Measurements from ENCODE around the gene GANAB. TPM values are rescaled to one million over a fixed set of nuclear protein-coding genes. Genes with fewer than 3 reads are reported as not detected.
A peak's percentile ranks its signal among the peaks of the same experiment; 100 is the strongest.

The GANAB gene
- total RNA-seq, 3 donors from 2014 or later (not counting 1 experiment from before 2014, with no cell fraction given) = 236 to 275 (median 246) TPM

DNA sequence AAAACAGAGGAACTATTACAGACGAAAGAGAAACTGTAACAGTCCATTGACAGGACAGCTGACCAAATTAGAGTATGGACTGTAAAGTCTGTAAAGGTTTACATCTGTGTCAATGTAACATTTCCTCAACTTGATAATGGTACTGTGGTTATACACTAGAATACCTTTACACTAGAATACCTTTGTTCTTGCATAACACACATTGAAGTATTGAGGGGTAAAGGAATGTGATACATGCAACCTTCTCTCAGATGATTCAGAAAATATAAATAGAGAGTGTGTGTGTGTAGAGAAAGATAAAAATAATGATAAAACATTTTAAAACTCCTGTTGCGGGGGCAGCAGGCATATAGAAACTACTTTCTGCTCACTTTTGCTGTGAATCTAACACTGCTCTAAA, 67.2 kb downstream of the GANAB start:
- Mint-ChIP-seq H3K27ac (no peak overlapping the region), H3K4me1 (peaks cover 7 to 15% of the 10 kb centered on the region in 2 donors), H3K4me3 (no peak overlapping the region), H3K36me3 (no peaks in the 10 kb centered on the region), H3K27me3 (ENCODE audit: low read depth in 2 of 2) (no peaks in the 10 kb centered on the region), H3K9me3 (no peaks in the 10 kb centered on the region)
- Histone ChIP-seq H3K4me1 (ENCODE audit: control insufficient read depth, insufficient read depth, low read length) (peaks cover 11% of the 10 kb centered on the region), H3K27me3 (ENCODE audit: control insufficient read depth, insufficient read depth, low read length) (no peaks in the 10 kb centered on the region), H3K27ac (ENCODE audit: low read length) (no peak overlapping the region), H3K36me3 (ENCODE audit: control insufficient read depth, insufficient read depth, low read length) (peaks cover 35% of the 10 kb centered on the region), H3K4me3 (ENCODE audit: low read length) (no peak overlapping the region), H3K9me3 (ENCODE audit: control insufficient read depth, insufficient read depth, low read length) (no peaks in the 10 kb centered on the region)
- intact Hi-C loops (cut with micrococcal nuclease) = no loop called here
- DNase-seq (no peak), ATAC-seq (no peak)
- WGBS (ENCODE audit: insufficient coverage) = 92% methylated on average over 2 of the region's 2 CpGs
- TF ChIP-seq, protein P1, sequence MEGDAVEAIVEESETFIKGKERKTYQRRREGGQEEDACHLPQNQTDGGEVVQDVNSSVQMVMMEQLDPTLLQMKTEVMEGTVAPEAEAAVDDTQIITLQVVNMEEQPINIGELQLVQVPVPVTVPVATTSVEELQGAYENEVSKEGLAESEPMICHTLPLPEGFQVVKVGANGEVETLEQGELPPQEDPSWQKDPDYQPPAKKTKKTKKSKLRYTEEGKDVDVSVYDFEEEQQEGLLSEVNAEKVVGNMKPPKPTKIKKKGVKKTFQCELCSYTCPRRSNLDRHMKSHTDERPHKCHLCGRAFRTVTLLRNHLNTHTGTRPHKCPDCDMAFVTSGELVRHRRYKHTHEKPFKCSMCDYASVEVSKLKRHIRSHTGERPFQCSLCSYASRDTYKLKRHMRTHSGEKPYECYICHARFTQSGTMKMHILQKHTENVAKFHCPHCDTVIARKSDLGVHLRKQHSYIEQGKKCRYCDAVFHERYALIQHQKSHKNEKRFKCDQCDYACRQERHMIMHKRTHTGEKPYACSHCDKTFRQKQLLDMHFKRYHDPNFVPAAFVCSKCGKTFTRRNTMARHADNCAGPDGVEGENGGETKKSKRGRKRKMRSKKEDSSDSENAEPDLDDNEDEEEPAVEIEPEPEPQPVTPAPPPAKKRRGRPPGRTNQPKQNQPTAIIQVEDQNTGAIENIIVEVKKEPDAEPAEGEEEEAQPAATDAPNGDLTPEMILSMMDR (IDR thresholded peaks at IDR 0.05) = no peak

DNA sequence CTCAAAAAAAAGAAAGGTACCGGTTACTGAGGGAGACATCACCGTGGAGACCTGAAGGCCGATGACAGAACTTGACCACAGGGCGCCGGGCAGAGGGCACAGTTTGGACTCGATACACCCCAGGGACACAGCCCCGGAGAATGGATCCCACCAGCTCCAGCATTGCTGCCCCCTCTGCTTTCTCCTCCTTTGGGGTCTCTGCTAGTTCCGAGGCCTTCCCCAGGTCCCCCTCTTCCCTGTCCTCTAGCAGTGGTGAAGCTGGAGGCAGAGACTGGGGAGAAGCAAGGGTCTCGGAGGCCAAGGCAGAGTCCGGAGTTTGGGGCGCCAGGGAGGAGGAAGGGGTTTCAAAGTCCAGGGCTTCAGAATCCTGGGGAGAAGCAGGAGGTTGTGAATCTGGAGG, 67.9 kb downstream of the GANAB start:
- Histone ChIP-seq H3K4me3 (ENCODE audit: low read length) (no peak overlapping the region), H3K27ac (ENCODE audit: low read length) (no peak overlapping the region), H3K9me3 (ENCODE audit: control insufficient read depth, insufficient read depth, low read length) (no peaks in the 10 kb centered on the region), H3K36me3 (ENCODE audit: control insufficient read depth, insufficient read depth, low read length) (peaks cover 33% of the 10 kb centered on the region), H3K27me3 (ENCODE audit: control insufficient read depth, insufficient read depth, low read length) (no peaks in the 10 kb centered on the region), H3K4me1 (ENCODE audit: control insufficient read depth, insufficient read depth, low read length) (peaks cover 13% of the 10 kb centered on the region)
- Mint-ChIP-seq H3K4me1 (peaks cover 14 to 22% of the 10 kb centered on the region in 2 donors), H3K27me3 (ENCODE audit: low read depth in 2 of 2) (no peaks in the 10 kb centered on the region), H3K9me3 (no peaks in the 10 kb centered on the region), H3K27ac (no peak overlapping the region), H3K4me3 (no peak overlapping the region), H3K36me3 (no peaks in the 10 kb centered on the region)
- TF ChIP-seq, protein P1 (IDR thresholded peaks at IDR 0.05) = no peak
- WGBS (ENCODE audit: insufficient coverage) = 93% methylated on average over 11 of the region's 11 CpGs
- intact Hi-C loops (cut with micrococcal nuclease) = no loop called here
- DNase-seq (no peak), ATAC-seq (no peak)

DNA sequence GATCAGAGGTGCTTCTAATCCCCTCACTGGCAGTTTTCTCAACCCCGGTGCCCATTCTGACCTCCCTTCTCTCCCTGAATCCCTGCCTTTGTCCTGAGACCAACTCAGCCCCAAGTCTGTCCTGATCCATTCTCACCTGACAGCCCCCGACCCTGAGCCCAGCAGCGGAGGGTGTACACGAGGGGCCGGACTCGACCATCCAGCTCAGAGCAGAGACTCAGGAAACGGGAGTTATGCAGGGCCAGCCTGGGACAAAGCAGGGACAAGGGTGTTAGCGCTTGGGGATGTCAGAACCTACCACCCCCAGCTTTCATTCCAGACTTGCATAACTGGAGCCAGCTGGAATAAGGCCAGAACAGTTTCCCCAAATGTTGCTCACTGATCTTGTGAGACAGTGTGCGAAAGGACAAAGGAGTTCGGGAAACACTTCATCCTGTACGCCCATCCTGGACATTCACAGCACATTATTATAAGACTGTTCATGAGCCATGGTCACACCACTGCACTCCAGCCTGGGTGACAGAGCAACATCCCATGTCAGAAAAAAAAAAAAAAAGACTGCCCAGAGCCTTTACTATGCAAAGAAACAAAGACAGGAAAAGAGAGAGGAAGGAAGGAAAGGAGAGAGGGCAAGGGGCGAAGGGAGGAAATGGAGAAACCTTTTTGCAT, 69.2 kb downstream of the GANAB start:
- Histone ChIP-seq H3K36me3 (ENCODE audit: control insufficient read depth, insufficient read depth, low read length) (peaks cover 31% of the 10 kb centered on the region), H3K4me3 (ENCODE audit: low read length) (no peak overlapping the region), H3K27me3 (ENCODE audit: control insufficient read depth, insufficient read depth, low read length) (no peaks in the 10 kb centered on the region), H3K27ac (ENCODE audit: low read length) (no peak overlapping the region), H3K9me3 (ENCODE audit: control insufficient read depth, insufficient read depth, low read length) (no peaks in the 10 kb centered on the region), H3K4me1 (ENCODE audit: control insufficient read depth, insufficient read depth, low read length) (peaks cover 27% of the 10 kb centered on the region)
- H3K27me3 Mint-ChIP-seq (ENCODE audit: low read depth in 2 of 2) = no peaks in the 10 kb centered on the region
- H3K4me1 Mint-ChIP-seq = peaks cover 28 to 36% of the 10 kb centered on the region in 2 donors
- no peak overlapping the region for H3K27ac Mint-ChIP-seq
- no peaks in the 10 kb centered on the region for H3K9me3 Mint-ChIP-seq
- DNase-seq (no peak), ATAC-seq (no peak)
- WGBS (ENCODE audit: insufficient coverage) = 91% methylated on average over 12 of the region's 12 CpGs
- intact Hi-C loops (cut with micrococcal nuclease) = no loop called here
- TF ChIP-seq, protein P1 (IDR thresholded peaks at IDR 0.05) = no peak
- peaks cover under 1% of the 10 kb centered on the region for H3K36me3 Mint-ChIP-seq
- no peak overlapping the region for H3K4me3 Mint-ChIP-seq

DNA sequence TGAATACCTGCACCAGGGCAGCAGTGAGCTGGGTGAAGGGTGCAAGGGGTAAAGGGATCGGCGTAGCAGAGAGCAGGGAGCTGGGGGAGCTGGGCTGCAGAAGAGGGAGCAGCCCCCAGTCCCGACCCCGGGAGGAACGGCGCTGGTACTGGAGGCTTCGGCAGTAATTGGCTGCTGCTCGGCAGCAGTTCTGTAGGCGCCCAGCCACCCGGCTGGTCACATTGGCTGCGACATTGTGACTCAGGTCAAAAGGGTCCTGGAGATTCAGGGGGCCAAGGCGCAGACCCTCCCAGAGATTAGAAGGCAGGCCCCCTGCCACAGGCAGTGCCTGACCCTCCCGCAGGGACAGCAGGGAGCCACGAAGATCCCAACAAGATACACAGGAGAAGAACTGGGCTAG, 70.6 kb downstream of the GANAB start:
- Histone ChIP-seq H3K27ac (ENCODE audit: low read length) (no peak overlapping the region), H3K4me1 (ENCODE audit: control insufficient read depth, insufficient read depth, low read length) (peaks cover 27% of the 10 kb centered on the region), H3K9me3 (ENCODE audit: control insufficient read depth, insufficient read depth, low read length) (no peaks in the 10 kb centered on the region), H3K27me3 (ENCODE audit: control insufficient read depth, insufficient read depth, low read length) (no peaks in the 10 kb centered on the region), H3K4me3 (ENCODE audit: low read length) (no peak overlapping the region), H3K36me3 (ENCODE audit: control insufficient read depth, insufficient read depth, low read length) (peaks cover 35% of the 10 kb centered on the region)
- DNase-seq = no peak
- TF ChIP-seq, protein P1 (IDR thresholded peaks at IDR 0.05) = no peak
- Mint-ChIP-seq H3K9me3 (no peaks in the 10 kb centered on the region), H3K27ac (peak overlapping the region in 1 of 2 donors; percentile 47), H3K4me1 (peaks cover 36 to 49% of the 10 kb centered on the region in 2 donors), H3K4me3 (peak overlapping the region; percentile 99), H3K27me3 (ENCODE audit: low read depth in 2 of 2) (no peaks in the 10 kb centered on the region), H3K36me3 (peaks cover 10% of the 10 kb centered on the region)
- no peak for ATAC-seq
- intact Hi-C loops (cut with micrococcal nuclease) = no loop called here
- 96% methylated on average over 14 of the region's 14 CpGs for WGBS (ENCODE audit: insufficient coverage)
